HCT116 (cell line): ENCODE data around the gene PROS1. TPM values are rescaled to one million over a fixed set of nuclear protein-coding genes. Genes with fewer than 3 reads are reported as not detected.

Source experiments
- ATAC-seq: fragments of 200-7000 bp; cut with Tn5 transposase; 2 replicates; pipeline ENCODE4 v1.9.1; 2020; ENCODE audit warnings: mild to moderate bottlenecking, moderate library complexity
- BruUV-seq: library from RNA; stranded (reverse); fragments of 400-500 nt; replicated peaks from 2 replicates; lab custom pipeline; 2021; lab: Mats Ljungman, UMichigan
- CTCF ChIA-PET: fragments of 300-600 bp; sonication (Branson Sonifier 250); formaldehyde crosslinking; loops from one replicate; lab custom pipeline; 2021; ENCODE audit warnings: antibody characterized with exemption; lab: Charles Lee
- POLR2A ChIA-PET: fragments of 300-600, 350-600 bp; sonication (Branson Sonifier 250); formaldehyde crosslinking; loops from one replicate; lab custom pipeline; 2021; ENCODE audit warnings: antibody characterized with exemption; lab: Charles Lee
- RAD21 ChIA-PET, 2 experiments: fragments of 300-600 bp; sonication (Branson Sonifier 250); formaldehyde crosslinking; loops; one replicate each; lab custom pipeline; 2023; ENCODE audit warnings: low total read pairs in 2 of 2; ENCODE audit not compliant: uncharacterized antibody in 2 of 2, unreplicated experiment in 2 of 2, low non-redundant PET in 1 of 2; lab: Charles Lee
- DNase-seq: peaks from one replicate; pipeline ENCODE4 v3.0.0-alpha.2; 2010; ENCODE audit warnings: low read depth, low spot score
- H2AFZ ChIP-seq: fragments of 200-600 bp; shearing (Covaris generic), sonication (generic); 2 replicates; pipeline ENCODE4 v1.6.1; 2017; ENCODE audit warnings: low read depth, mixed run types, mixed read lengths, antibody characterized with exemption, low read length; ENCODE audit not compliant: poor library complexity, severe bottlenecking
- H3K27ac ChIP-seq: 2 replicates; pipeline ENCODE4 v1.5.1; 2012; ENCODE audit warnings: low read depth, low read length
- H3K27me3 ChIP-seq: fragments of 200-600 bp; sonication (generic); 2 replicates; pipeline ENCODE4 v1.6.1; 2016; ENCODE audit warnings: mixed run types, low read length, mixed read lengths; ENCODE audit not compliant: insufficient read depth
- H3K36me3 ChIP-seq, 2 experiments: fragments of 200-500 bp in 1 of 2; fragments of 200-600 bp in 1 of 2; sonication (Bioruptor generic) in 1 of 2; sonication (generic) in 1 of 2; 2 replicates each; pipeline versions ENCODE4 v1.5.1 to v1.6.1; 2014 to 2016; ENCODE audit warnings: low read length in 2 of 2, inconsistent platforms in 1 of 2, mixed read lengths in 1 of 2, mixed run types in 1 of 2; ENCODE audit not compliant: insufficient read depth in 2 of 2, control insufficient read depth in 1 of 2
- H3K4me1 ChIP-seq, 2 experiments: fragments of 200-600 bp in 1 of 2; sonication (generic) in 1 of 2; 2 replicates each; pipeline versions ENCODE4 v1.5.1 to v1.6.1; 2012 to 2017; ENCODE audit warnings: low read length in 2 of 2, inconsistent platforms in 1 of 2, mild to moderate bottlenecking in 1 of 2, mixed read lengths in 1 of 2, mixed run types in 1 of 2, moderate library complexity in 1 of 2; ENCODE audit not compliant: insufficient read depth in 2 of 2, control insufficient read depth in 1 of 2
- H3K4me2 ChIP-seq: fragments of 200-600 bp; sonication (generic); 2 replicates; pipeline ENCODE4 v1.6.1; 2017; ENCODE audit warnings: mixed run types, low read length, mixed read lengths
- H3K4me3 ChIP-seq, 2 experiments: fragments of 200-600 bp in 1 of 2; sonication (generic) in 1 of 2; replicated peaks in 1 of 2; 2 replicates each; pipeline ENCODE4 v1.5.1; 2011 to 2016; ENCODE audit warnings: low read length in 2 of 2, control low read depth in 1 of 2, low read depth in 1 of 2, mild to moderate bottlenecking in 1 of 2, mixed read lengths in 1 of 2, mixed run types in 1 of 2
- H3K79me2 ChIP-seq: fragments of 200-600 bp; sonication (generic); 2 replicates; pipeline ENCODE4 v1.6.1; 2017; ENCODE audit warnings: mild to moderate bottlenecking, mixed run types, low read length, moderate library complexity, mixed read lengths; ENCODE audit not compliant: insufficient read depth
- H3K9ac ChIP-seq: fragments of 200-600 bp; sonication (generic); 2 replicates; pipeline ENCODE4 v1.6.1; 2016; ENCODE audit warnings: low read length, mixed read lengths
- H3K9me2 ChIP-seq: fragments of 200-600 bp; sonication (generic), shearing (Covaris generic); 2 replicates; pipeline ENCODE4 v1.6.1; 2017; ENCODE audit warnings: mixed run types, mild to moderate bottlenecking, moderate library complexity; ENCODE audit not compliant: insufficient read depth
- H3K9me3 ChIP-seq, 2 experiments: fragments of 200-500 bp in 1 of 2; fragments of 200-600 bp in 1 of 2; sonication (Bioruptor generic) in 1 of 2; sonication (generic) in 1 of 2; 2 replicates each; pipeline ENCODE4 v1.6.1; 2014 to 2017; ENCODE audit warnings: low read length in 2 of 2, mixed read lengths in 2 of 2, inconsistent platforms in 1 of 2, low read depth in 1 of 2, mild to moderate bottlenecking in 1 of 2, mixed run types in 1 of 2, moderate library complexity in 1 of 2; ENCODE audit not compliant: control insufficient read depth in 1 of 2, insufficient read depth in 1 of 2
- H4K20me1 ChIP-seq: fragments of 200-600 bp; sonication (generic), shearing (Covaris generic); 2 replicates; pipeline ENCODE4 v1.6.1; 2017; ENCODE audit warnings: mixed run types, mild to moderate bottlenecking, moderate library complexity; ENCODE audit not compliant: insufficient read depth
- CEBPB ChIP-seq: IDR thresholded peaks from 2 replicates; pipeline ENCODE4 v1.6.1; 2012; ENCODE audit warnings: low read depth
- EGR1 ChIP-seq: IDR thresholded peaks from 2 replicates; pipeline ENCODE4 v1.6.1; 2012; ENCODE audit warnings: low read depth
- JUND ChIP-seq: IDR thresholded peaks from 2 replicates; pipeline ENCODE4 v1.6.1; 2012
- MAX ChIP-seq: IDR thresholded peaks from 2 replicates; pipeline ENCODE4 v1.6.1; 2012
- POLR2A ChIP-seq: IDR thresholded peaks from 2 replicates; pipeline ENCODE4 v1.7.0; 2011; ENCODE audit warnings: borderline replicate concordance; ENCODE audit not compliant: insufficient read depth, insufficient read length; ENCODE audit errors: extremely low read depth
- REST ChIP-seq: IDR thresholded peaks from 2 replicates; pipeline ENCODE4 v1.6.1; 2012; ENCODE audit warnings: low read depth
- SP1 ChIP-seq: IDR thresholded peaks from 2 replicates; pipeline ENCODE4 v1.6.1; 2012; ENCODE audit warnings: low read depth
- YY1 ChIP-seq: IDR thresholded peaks from 2 replicates; pipeline ENCODE4 v1.6.1; 2011; ENCODE audit warnings: low read length, low read depth, moderate library complexity, mild to moderate bottlenecking; ENCODE audit not compliant: insufficient replicate concordance; ENCODE audit errors: extremely low read depth
- ZBTB33 ChIP-seq: IDR thresholded peaks from 2 replicates; pipeline ENCODE4 v1.6.1; 2011; ENCODE audit warnings: mild to moderate bottlenecking, low read length, moderate library complexity; ENCODE audit not compliant: insufficient replicate concordance; ENCODE audit errors: extremely low read depth
- intact Hi-C: fragments of 100-400 bp; cut with micrococcal nuclease; formaldehyde crosslinking; loops from 2 replicates; pipeline ENCODE4 v1.10.0; 2022
- total RNA-seq: library from RNA; stranded (reverse); gene quantifications from one replicate; pipeline ENCODE4 v1.2.1, GENCODE V29; 2021; ENCODE audit not compliant: unreplicated experiment

The PROS1 gene
- total RNA-seq, 1 experiment from 2014 or later: 9.6 TPM

- ATAC-seq: no peak
- Histone ChIP-seq H3K9ac (no peak overlapping the region), H3K27ac (no peak overlapping the region), H3K27me3 (no peaks in the 10 kb centered on the region), H3K36me3 (no peaks in the 10 kb centered on the region), H4K20me1 (no peaks in the 10 kb centered on the region), H3K9me2 (no peaks in the 10 kb centered on the region), H3K4me3 (no peak overlapping the region), H3K9me3 (no peaks in the 10 kb centered on the region), H2AFZ (no peak overlapping the region), H3K4me2 (no peak overlapping the region), H3K4me1 (no peaks in the 10 kb centered on the region), H3K79me2 (no peaks in the 10 kb centered on the region)
- RAD21 ChIA-PET: no interaction called here
- TF ChIP-seq CEBPB: no peak
- TF ChIP-seq SP1: no peak
- no peak for TF ChIP-seq MAX
- TF ChIP-seq REST: no peak
- no peak for TF ChIP-seq EGR1
- POLR2A ChIA-PET: no interaction called here
- no peak for DNase-seq
- BruUV-seq: no TSS peak
- CTCF ChIA-PET: no interaction called here
- intact Hi-C loops: no loop called here
These were observed 43.7 kb downstream of the PROS1 start for GRCh38 chr3:93930041-93930440.

GRCh38 chr3:93926789-93927188, 46.9 kb downstream of the PROS1 start:
- POLR2A ChIA-PET: no interaction called here
- no peaks in the 10 kb centered on the region for H3K9me3 ChIP-seq
- no peak for DNase-seq
- no peaks in the 10 kb centered on the region for H3K36me3 ChIP-seq
- CTCF ChIA-PET: no interaction called here
- RAD21 ChIA-PET: no interaction called here
- no peaks in the 10 kb centered on the region for H3K79me2 ChIP-seq
- TF ChIP-seq REST (no peak), ZBTB33 (no peak), EGR1 (no peak), JUND (no peak), POLR2A (no peak), CEBPB (no peak), YY1 (no peak)
- no peak overlapping the region for H3K4me2 ChIP-seq
- H3K4me1 ChIP-seq: no peaks in the 10 kb centered on the region
- no peak overlapping the region for H3K9ac ChIP-seq
- no peaks in the 10 kb centered on the region for H3K27me3 ChIP-seq
- H3K27ac ChIP-seq: no peak overlapping the region
- ATAC-seq: no peak
- H4K20me1 ChIP-seq: no peaks in the 10 kb centered on the region
- no TSS peak for BruUV-seq
- no peak overlapping the region for H2AFZ ChIP-seq
- intact Hi-C loops: no loop called here
- H3K9me2 ChIP-seq: no peaks in the 10 kb centered on the region
- no peak overlapping the region for H3K4me3 ChIP-seq
